Kasumi-1 (cell line): ENCODE data around the gene CNTN5.
"Not testable (repeated sequence)": the region's sequence is repeated elsewhere in the genome, so short reads cannot be mapped to it uniquely, and the experiment has no call there.

ENCODE experiments used
- DNase-seq, 2 experiments: peaks; one replicate each; lab custom pipeline; 2025; lab: John Stamatoyannopoulos, UW

Gene CNTN5

GRCh38 chr11:99275521-99275920 lies 254.8 kb downstream of the CNTN5 start:
- no peak for DNase-seq

- no peak for DNase-seq
Observed at GRCh38 chr11:99277281-99277680, 256.5 kb downstream of the CNTN5 start.

- DNase-seq: no peak
Observed at GRCh38 chr11:99279266-99279665, 258.5 kb downstream of the CNTN5 start.

DNA sequence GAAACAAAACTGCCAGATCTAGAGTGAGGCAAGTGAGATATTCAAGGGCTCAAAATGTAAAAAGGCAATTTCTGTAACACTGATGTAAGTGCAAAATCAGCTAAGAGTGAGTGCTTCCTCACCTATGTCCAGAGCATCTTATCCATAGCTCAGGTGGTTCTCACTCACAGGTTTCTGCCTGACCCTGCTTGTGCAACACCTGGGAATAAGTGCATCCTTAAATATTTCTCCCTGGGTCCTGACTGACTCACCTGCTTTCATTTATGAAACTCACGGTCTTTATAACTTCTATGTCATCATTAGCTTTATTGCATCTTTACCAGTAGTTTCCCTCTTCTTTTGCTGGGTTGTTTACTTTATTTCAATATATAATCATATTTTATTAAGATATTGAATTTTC lies 260.6 kb downstream of the CNTN5 start:
- no peak for DNase-seq

GRCh38 chr11:99297925-99298324 lies 277.2 kb downstream of the CNTN5 start:
- not testable (repeated sequence) for DNase-seq

- DNase-seq: no peak
Observed at GRCh38 chr11:99307510-99308088, 286.9 kb downstream of the CNTN5 start.

DNA sequence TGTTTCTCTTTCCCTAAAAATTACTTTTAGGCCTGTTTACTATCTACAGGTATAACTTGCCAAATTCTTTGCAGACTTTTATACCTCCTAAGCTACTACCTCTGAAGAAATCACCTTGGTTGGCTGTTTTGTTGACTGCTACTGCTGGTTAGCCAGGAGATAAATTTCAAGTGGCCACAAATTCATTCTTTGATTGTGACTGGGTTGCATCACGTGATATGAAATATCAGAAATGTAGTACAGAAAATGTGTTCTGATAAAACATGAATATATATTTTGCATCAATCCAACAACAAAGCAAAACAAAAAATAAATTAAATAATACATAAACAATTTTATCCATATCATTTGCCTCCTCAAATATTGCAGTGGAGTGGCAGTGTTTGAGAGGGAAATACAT lies 291.1 kb downstream of the CNTN5 start:
- DNase-seq: no peak

DNA sequence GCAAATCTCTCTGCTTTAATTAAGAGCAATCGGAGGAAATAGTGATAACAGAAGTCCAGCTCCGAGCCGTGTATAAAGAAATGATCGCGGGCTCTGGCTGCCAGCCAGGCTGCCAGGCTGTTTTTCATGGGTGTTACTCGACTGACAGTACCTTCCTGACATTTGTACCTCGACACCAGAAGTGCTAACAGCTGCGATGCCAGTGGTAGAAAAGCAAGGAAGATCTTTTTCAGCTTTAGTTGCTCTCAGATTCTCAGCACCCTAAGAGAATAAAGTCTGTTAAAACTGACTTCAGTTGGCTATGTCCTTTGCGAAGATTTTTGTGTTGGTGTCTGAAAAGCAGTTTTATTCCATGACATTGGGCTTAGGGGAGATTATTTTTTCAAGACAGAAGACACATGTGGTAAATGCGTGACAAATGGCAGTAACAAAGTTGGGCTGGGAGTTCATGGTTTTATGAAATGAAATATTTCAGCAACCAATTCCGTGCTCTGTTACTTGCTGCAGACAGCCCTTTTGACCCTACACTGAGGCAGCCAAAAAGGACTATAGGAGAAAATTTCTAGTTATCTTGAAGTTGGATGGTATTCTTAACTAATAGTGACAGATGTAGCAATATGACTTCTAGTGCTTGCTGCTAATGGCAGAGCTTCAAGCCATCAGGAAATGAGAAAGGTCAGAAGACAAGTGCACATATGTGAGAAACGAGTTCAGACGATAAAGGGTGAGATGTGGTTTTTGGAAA lies 296.2 kb downstream of the CNTN5 start:
- no peak for DNase-seq

DNA sequence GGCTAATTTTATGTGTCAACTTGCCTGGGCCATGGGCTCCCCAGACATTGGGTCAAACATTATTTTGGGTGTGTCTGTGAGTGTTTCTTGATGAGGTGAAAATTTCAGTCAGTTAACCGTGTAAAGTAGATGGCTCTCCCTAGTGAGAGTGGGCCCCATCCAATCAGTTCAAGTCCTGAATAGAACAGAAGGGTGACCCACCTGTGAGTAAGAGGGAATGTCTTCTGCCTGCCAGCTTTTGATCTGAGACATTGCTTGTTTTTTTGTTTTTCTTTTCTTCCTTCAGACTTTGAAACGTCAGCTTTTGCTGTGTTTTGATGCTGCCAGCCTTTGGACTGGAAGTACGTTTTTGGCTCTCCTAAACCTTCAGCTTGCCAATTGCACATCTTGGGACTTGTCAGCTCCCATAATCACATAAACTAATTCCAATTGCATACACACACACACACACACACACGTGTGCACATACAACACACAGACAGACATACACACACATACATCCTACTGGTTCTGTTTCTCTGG lies 300.1 kb downstream of the CNTN5 start:
- DNase-seq: no peak

GRCh38 chr11:99325847-99326246 lies 305.1 kb downstream of the CNTN5 start:
- no peak for DNase-seq

GRCh38 chr11:99327066-99327465 lies 306.3 kb downstream of the CNTN5 start:
- DNase-seq: no peak

- no peak for DNase-seq
Observed at GRCh38 chr11:99327527-99327926, 306.8 kb downstream of the CNTN5 start.

- DNase-seq: no peak
Observed at GRCh38 chr11:99333621-99334020, 312.9 kb downstream of the CNTN5 start.

DNA sequence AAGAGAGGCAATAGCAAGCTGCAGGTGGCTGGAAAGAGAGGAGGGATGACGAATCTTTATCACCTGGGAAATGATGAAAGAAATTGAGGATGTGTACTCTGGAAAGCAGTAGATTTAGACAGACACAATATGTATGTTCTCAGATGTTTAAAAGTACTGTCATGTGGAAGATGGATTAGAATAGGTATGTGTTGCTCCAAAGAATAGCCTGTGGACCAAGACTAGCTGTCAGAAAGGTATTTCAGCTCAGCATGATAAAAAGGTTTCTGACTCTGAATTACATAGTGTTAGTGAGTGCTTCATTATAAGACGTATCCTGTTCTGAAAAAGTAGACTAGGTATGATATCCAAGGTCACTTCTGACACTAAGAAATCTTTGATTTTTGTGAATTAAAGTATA lies 322.4 kb downstream of the CNTN5 start:
- no peak for DNase-seq

GRCh38 chr11:99349151-99349673 lies 328.5 kb downstream of the CNTN5 start:
- DNase-seq: no peak

GRCh38 chr11:99351624-99352023 lies 330.9 kb downstream of the CNTN5 start:
- DNase-seq: no peak

DNA sequence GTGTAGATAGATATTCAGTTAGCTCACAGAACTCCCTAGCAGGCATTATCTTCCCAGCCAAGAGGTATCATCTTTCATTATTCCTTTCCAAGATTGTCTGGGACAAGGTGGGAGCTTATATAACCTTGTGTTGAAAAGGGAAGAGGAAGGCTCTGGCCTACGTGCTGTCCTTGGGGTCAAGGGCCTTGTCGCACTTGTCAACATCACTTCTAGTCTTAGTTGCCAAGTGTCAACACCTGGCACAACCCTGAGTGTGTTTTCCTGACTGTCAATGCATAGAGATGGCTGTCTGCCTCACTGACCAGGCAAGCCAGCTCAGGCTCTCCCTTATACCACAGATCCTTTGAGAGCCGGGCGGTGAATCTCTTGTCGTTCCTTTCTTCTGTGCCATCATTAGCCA lies 331.9 kb downstream of the CNTN5 start:
- DNase-seq: no peak

- DNase-seq: no peak
Observed at GRCh38 chr11:99366546-99366945, 345.8 kb downstream of the CNTN5 start.

- DNase-seq: no peak
Observed at GRCh38 chr11:99368583-99368982, 347.8 kb downstream of the CNTN5 start.

GRCh38 chr11:99370549-99371216 lies 349.9 kb downstream of the CNTN5 start:
- DNase-seq: no peak

DNA sequence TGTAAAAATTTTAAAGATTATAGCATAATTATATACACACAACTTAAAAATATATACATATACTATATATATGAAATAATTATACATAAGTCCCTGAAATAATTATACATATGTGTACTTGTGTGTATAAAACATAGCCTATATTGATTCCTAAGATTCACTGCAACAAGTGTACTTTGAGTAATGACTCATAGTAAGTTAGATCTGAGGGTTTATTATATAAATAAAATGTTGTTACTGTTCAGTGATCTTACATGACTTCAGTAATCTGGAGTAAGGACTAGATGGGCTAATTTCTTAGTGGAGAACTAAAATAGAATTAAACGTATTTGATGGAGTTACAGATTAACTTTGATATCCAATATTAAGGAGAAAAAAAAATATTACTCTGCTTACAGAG lies 350.5 kb downstream of the CNTN5 start:
- DNase-seq: no peak

DNA sequence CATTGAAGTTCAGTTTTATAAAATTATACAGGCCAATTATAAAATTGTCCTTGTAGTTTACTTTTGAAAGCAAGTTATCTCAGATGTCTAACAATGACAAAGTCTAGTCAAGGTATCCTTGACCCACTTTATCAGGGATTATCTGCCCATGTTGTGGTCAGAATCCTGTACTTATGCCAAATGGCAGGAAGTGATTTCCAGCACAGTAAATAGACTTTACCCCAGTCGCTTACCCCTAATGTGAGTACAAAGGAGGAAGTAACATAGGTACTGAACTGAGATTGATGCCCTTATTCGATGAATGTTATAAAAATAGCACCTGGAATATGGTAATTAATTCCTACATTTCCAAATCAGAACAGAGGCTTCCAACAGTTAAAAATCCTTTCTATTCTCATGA lies 355.7 kb downstream of the CNTN5 start:
- no peak for DNase-seq
